ENCODE measurements around the gene AGBL4. TPM values are rescaled to one million over a fixed set of nuclear protein-coding genes. Genes with fewer than 3 reads are reported as not detected.
"Not testable (repeated sequence)": the region's sequence is repeated elsewhere in the genome, so short reads cannot be mapped to it uniquely, and the experiment has no call there.

The AGBL4 gene
- 0.52 TPM for total RNA-seq

- DNase-seq (ENCODE audit: low spot score) = peak; percentile 38
Observed at GRCh38 chr1:50023292-50024159, at the start of gene AGBL4. AGBL4 (minus strand) TSS chr1:50023954.

DNA sequence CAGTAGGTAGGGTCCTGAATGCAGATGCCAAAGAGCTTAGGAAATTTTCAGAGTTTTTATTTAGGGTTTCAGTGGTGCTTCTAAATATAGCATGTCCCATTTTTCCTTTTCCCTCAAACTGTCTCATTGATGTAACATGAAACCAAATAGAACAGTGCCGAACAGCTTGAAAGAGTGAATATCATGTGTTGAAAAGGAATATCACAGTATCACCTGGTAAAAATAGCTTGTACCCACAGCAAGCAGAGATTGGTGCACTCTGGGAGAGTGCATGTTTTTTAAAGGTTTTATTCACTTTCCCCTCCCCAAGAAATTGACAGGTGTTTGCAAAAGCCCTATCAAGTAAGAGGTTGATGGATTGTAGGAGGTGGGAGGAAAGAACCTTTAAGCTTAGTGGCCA lies 43.1 kb upstream of the AGBL4 start:
- DNase-seq (ENCODE audit: low spot score) = no peak

GRCh38 chr1:50060279-50060678 lies 36.5 kb upstream of the AGBL4 start:
- no peak for DNase-seq (ENCODE audit: low spot score)

DNA sequence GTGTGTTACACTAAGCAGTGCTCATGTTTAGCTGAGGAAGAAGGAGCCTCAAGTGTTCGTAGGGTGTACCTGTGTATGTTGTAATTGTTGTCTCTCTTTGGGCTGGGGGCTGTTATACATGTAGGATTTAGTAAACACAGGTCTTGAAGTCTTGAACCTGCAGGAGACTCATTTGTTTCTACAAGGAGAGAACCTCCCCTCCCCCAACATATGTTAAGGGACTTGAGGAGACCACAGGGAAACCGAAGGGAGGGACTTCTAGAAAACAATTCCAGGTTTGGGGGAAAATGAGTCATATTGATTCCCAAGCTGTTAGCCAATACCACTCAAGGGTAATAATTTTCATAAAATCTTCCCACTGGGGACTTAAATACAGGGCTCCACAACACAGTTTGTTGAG lies 25.0 kb upstream of the AGBL4 start:
- DNase-seq (ENCODE audit: low spot score) = no peak

DNA sequence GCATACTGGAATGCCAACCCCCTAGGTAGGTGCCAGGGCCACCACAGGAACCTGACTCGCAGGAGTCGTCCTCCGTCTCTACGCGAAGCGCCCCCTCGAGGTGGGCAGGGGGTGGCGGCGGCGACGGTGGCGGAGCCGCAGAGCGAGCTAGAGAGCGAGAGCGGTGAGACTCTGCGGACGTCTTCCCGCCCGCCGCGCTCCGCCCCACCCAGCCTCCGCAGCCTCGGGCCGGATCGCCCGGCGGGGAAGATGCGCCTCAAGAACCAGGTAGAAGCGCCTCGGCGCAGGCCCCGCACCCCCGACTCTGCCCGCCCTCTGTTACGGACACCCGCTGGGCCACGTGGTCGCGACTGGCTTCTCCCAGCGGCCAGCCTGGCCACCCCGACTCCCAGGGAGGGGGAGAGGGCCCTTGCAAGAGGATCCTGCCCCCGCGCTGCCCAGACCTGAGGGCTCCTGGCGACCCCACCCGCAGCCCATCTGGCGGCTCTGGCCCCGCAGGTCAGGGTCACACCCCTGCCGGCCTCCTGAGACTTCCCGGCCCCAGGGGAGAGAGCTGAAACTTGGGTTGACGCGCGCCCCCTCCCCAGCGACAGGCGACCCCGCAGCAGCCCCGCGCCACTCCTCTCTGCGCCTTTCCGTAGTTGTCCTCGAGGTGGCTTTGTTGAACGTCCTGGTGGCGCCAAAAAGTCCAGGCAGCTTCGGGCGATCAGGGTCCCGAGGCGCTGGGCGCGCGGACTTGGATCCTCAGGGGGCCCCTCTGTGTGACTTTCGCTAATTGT lies 24.4 kb upstream of the AGBL4 start:
- no peak for DNase-seq (ENCODE audit: low spot score)

GRCh38 chr1:50038237-50038809 lies 14.6 kb upstream of the AGBL4 start:
- DNase-seq (ENCODE audit: low spot score) = no peak

DNA sequence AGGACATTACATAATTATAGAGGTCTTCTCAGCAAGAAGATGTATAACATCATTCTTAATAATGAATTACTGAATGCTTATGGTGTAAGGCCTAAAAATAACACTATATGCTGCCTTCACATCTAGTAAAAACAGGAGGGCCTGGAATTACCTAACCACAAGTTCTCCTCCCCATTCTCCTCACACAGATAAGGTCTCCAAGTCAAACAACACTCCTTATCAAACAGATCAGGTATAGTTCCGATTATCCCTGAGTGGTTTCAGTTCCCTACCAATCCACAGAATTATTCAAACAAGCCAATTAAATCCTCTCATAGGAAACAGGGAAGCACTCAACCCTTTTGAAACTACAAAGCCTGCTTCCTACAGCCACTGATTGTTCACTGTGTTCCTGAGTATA lies 4.0 kb upstream of the AGBL4 start:
- no peak for DNase-seq (ENCODE audit: low spot score)

- DNase-seq (ENCODE audit: low spot score) = no peak
Observed at GRCh38 chr1:49995734-49996133, 28.0 kb downstream of the AGBL4 start.

DNA sequence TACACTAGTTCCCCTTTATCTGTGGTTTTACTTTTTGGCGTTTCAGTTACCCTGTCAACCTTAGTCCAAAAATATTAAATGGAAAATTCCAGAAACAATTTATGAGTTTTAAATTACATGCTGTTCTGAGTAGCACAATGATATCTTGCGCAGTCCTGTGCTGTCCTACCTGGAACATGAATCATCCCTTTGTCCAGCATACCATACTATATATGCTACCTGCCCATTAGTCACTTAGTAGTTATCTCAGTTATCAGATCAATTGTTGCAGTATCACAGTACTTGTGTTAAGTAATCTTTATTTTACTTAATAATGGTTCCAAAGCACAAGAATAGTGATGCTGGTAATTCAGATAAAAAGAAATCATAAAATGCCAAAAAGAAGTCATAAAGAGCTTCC lies 52.7 kb downstream of the AGBL4 start:
- no peak for DNase-seq (ENCODE audit: low spot score)

DNA sequence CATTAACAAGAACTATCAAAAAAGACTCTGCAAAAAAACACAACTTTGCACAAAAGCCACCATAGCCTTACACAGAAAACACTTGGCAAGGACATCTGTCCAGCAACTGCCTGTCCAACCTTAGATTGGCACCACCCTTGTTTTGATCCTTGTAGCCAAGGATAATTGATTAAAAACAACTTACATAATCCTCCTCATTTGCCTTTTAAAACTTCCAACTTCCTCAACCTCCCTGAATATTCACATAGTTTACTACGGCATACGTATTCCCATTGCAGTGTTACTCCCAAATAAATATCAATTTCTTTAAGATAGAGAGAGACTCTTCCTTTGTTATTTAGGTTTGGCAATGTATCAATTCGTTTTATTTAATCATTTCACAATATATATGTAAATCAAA lies 72.4 kb downstream of the AGBL4 start:
- DNase-seq (ENCODE audit: low spot score) = no peak

DNA sequence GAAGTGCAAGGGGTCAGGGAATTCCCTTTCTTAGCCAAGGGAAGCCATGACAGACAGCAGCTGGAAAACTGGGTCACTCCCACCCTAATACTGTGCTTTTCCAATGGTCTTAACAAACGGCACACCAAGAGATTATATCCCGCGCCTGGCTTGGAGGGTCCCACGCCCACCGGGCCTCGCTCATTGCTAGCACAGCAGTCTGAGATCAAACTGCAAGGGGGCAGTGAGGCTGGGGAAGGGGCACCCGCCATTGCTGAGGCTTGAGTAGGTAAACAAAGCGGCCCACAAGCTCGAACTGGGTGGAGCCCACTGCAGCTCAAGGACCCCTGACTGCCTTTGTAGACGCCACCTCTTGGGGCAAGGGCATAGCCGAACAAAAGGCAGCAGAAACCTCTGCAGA lies 108.5 kb downstream of the AGBL4 start:
- not testable (repeated sequence) for DNase-seq (ENCODE audit: low spot score)

DNA sequence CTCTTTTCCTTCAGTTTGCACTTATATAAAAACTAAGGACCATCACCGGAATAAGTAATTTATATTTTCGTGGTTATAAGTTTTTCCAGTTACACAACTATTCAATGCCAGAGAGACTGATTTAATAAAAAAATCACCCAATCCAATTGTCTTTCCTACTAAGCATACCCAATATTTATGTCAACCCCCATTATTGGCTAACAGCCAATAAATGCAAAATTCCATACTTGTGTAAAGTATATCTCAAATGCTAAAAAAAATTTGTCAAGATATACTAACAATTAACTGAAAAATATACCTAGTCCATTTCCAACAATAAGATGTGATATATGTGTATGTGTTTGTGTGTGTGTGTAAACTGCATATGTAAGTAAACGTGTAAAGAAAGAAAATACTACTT lies 117.4 kb downstream of the AGBL4 start:
- no peak for DNase-seq (ENCODE audit: low spot score)

DNA sequence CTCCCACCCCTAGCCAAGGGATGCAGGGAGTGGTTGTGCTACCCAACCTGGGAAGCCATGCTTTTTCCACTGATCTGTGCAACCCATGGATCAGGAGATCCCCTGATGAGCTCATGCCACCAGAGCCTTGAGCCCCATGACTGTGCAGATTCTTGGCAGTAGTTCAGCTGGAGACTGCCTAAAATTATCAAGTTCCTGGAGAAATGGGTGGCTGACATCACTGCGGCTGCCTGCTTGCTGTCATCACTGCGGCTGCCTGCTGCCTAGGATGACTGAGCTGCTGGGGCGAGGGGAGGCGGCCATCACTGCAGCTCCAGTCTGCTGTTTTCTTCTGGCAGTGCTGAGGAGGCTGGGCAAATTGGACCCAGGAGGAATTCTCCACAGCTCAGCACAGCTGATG lies 159.2 kb downstream of the AGBL4 start:
- DNase-seq (ENCODE audit: low spot score) = no peak

DNA sequence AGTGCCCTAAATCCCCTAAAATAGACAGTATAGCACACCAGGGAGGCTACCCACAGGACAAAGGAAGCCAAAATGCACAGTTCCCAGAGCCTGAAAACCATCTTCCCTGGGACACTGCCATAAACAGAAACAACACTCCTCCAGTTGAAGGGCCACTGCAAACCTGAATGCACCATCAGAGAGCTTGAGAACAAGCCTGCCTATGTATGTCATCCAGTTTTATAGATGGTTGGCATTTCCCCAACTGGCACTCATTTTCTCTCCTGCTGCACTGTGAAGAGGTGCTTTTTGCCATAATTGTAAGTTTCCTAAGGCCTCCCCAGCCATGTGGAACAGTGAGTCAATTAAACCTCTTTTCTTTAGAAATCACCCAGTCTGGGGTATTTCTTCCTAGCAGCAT lies 169.0 kb downstream of the AGBL4 start:
- DNase-seq (ENCODE audit: low spot score) = no peak

DNA sequence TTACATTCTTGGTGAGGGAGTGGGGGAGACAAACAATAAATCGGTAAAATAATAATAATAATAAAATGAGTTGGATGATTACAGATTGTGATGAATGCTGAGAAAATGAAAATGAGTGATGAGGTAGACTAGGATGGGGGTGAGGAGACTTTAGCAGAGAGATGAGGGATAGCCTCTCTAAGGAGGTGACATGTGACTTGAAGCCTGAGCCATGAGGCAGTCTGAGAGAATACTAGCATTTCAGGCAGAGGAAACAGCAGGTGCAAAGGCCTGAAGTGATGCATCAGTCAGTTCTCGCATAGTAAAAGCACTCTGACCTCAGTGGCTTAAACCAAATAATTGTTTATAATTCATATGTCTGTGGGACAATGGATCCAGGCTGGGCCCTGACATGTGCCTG lies 181.2 kb downstream of the AGBL4 start:
- DNase-seq (ENCODE audit: low spot score) = no peak

GRCh38 chr1:49841767-49842166 lies 182.0 kb downstream of the AGBL4 start:
- no peak for DNase-seq (ENCODE audit: low spot score)

- no peak for DNase-seq (ENCODE audit: low spot score)
Observed at GRCh38 chr1:49824261-49824660, 199.5 kb downstream of the AGBL4 start.

DNA sequence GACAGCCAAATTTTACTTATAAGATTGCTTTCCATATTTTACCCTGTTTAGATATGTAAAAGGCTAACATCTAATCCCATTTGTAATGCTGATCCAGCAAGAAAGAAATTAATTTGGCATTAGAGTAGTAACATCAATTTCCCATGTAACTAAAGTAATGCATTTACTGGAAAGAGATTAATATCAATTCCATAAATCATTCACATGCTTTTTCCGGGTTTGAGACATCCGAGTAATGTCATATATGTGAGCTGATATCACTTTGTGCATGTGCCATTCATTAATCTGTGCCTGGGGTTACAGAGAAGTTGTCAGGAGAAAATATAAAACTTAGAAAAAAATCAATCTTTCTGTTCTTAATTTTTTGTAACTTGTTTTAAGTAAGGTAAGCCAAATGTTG lies 206.1 kb downstream of the AGBL4 start:
- DNase-seq (ENCODE audit: low spot score) = no peak

DNA sequence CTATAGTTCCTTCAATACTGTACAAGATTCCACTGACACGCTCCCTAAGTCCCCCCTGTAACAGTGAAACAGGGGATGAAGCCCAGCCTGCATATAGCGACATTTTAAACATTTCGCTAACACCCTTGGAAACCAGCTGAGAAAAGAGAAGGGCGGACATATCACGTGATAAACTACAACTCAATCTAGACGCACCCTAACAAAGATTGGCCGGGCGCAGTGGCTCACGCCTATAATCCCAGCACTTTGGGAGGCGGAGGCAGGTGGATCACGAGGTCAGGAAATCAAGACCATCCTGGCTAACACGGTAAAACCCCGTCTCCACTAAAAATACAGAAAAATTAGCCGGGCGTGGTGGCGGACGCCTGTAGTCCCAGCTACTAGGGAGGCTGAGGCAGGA lies 236.7 kb downstream of the AGBL4 start:
- not testable (repeated sequence) for DNase-seq (ENCODE audit: low spot score)

DNA sequence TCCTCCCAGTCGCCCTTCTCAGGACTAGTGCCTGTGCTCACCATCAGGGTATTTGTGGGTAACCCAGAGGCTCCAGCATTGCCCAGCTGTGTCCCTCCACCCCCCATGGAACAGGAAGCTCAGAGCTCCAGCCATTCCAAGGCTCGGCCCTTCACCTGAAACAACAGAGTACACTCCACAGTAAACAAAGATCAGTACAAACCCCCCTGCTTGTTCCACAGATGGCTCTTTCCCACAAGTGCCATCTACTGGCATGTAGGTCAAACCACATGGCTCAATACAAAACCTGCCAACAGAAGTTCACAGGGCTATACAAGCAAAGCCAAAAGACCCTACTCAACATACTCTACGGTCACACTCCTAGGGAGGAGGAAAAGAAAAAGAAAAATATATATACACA lies 258.7 kb downstream of the AGBL4 start:
- no peak for DNase-seq (ENCODE audit: low spot score)

DNA sequence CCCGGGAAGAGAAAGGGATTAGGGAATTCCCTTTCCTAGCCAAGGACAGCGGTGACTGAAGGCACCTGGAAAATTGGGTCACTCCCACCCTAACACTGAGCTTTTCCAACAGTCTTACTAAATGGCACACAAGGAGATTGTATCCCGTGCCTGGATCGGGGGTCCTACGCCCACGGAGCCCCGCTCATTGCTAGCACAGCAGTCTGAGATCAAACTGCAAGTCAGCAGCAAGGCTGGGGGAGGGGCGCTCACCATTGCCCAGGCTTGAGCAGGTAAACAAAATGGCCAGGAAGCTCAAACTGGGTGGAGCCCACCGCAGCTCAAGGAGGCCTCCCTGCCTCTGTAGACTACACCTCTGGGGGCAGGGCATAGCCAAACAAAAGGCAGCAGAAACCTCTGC lies 285.6 kb downstream of the AGBL4 start:
- not testable (repeated sequence) for DNase-seq (ENCODE audit: low spot score)

DNA sequence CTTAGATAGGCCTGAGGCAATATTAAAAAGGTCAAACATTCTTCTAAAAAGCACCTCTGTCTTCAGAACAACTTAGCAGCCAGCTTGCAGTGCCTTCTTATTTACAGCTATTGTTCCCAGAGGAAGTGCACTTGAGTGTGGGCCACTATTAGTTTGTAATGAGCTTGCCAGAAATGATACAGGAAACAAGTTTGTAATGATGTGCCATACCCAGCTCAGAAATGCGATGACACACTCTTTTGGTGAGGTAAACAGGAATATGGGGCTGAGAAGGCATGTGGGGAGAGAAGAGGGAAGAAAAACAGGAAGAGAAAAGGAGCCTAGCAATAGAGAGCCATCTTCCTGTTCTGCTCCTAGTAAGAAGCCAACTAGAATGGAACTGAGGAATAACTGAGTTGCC lies 295.4 kb downstream of the AGBL4 start:
- no peak for DNase-seq (ENCODE audit: low spot score)

- DNase-seq (ENCODE audit: low spot score) = no peak
Observed at GRCh38 chr1:49723662-49724061, 300.1 kb downstream of the AGBL4 start.

Data from mucosa of gallbladder (tissue), 1 donor.